Activated effector memory CD4-positive, alpha-beta T cell treated with Interleukin-2 at 50 U/mL for 16 hours (primary cell): Measurements from ENCODE around the gene MOV10.

Experiments used
- DNase-seq: peaks from one replicate; pipeline ENCODE4 v3.0.0-alpha.2; 2020

The MOV10 gene

DNA sequence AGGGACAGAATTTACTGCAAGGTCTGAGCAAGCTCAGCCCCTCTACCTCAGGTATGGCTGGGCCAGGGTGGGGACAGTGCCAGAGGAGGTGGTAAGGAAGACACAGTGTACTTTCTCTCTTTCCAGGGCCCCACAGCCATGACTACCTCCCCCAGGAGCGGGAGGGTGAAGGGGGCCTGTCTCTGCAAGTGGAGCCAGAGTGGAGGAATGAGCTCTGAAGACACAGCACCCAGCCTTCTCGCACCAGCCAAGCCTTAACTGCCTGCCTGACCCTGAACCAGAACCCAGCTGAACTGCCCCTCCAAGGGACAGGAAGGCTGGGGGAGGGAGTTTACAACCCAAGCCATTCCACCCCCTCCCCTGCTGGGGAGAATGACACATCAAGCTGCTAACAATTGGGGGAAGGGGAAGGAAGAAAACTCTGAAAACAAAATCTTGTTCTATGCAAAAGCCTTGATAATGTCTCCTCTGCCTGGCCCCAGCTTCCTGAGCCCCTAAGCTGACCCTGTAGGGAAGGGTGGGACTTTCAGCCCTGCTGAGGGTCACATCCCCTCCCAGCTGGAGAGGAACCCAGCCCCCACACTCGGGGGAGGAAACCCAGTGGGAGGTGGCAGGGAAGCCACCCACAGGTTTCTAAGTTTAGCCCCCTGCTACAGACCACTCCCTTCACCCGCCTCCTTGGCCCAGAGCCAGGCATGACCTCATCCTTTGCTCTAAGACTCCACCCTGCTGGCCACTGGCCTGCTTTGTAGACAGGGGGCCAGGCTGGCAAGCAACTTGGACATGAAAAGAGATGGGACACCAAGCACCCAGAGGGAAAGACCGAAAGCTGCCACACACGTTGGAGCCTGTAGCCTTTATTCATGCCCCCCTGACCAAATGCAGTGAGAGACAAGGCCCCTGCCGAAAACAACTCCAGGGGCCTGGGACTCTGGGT, 26.1 kb downstream of the MOV10 start:
- DNase-seq, result peak; percentile 42

DNA sequence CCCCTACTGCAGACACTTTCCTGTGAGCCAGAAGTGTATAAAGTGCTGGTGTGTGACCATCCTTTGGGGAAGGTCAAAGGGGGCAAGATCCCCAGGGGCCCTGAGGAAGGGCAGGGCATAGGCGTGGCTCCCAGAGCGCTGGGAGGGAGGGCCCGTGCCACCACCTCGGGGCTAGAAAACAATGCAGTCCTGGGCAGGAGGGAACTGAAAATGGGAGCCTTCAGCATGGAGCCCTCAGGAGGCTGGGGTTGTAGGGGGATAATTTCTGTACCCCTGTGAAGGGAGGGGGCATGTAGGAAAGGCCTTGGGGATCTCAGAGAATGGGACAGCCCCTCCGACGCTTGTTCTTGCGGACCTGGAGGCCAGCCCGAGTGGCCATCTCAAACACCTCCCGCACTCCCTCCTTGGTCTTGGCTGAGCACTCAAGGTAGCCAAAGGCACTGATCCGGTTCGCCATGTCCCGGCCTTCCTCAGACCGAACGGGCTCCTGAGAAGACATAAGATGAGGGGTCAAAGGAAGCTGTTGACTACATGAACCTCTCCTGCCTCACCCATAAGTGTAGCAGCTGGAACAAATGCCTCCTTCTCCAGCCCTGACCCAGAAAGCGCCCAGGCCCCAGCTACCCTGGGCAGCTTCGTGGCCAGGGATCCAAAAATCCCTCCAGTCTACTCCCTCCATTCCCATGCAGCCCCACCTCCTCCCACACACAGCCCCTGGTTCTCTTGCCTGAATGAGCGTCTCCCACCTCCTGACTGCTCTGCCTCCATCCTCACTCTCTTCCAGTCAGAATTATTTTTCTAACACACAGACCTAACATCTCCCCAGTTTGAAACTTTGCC, 27.0 kb downstream of the MOV10 start:
- DNase-seq, result no peak

DNA sequence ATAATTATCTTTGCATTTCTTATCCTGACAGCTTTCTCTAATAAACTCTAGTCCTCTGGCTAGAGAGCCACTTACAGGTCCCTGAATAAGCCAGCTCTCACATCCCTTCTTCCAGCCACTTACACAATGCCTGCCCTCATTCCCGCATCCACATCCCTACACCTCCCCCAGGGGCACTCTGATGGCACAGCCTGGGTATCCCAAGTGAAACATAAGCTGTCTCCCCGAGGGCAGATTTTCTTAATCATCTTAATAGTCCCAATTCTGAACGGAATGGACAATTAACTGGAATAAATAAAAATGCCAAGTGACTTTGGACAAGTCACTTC, 27.6 kb downstream of the MOV10 start:
- no peak for DNase-seq

DNA sequence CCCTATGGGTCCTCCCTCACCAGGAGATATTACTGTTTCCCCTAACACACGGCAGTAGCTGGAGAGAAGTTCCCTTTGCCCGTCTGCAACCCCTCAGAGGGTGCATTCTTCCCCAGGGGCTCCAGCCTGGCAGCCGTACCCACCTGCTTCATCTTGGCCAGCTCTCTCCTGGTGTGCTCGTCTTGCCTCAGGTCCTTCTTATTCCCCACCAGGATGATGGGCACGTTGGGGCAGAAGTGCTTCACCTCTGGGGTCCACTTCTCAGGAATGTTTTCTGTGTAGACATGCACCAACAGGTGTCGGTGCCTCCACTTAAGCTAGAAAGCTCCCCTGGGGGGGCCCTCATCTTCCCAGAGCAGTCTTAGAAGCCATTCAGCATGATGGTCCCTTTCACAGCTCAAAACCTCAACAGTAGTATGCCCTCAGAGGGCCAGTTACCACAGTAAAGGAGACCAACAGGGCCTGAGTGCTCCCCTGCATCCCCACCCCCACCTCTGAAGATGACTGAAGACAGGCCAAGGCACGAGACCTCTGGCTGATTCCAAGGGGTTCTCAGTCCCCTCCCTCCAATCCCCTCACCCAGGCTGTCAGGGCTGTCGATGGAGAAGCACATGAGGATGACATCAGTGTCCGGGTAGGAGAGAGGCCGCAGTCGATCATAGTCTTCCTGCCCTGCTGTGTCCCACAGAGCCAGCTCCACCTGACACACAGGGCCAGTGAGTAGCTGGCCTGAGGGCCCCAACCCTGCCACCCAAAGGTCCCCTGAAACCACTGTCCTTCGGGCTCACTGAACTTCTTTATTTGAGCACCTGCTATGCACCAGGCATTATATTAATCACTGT, 28.2 kb downstream of the MOV10 start:
- DNase-seq, result no peak

DNA sequence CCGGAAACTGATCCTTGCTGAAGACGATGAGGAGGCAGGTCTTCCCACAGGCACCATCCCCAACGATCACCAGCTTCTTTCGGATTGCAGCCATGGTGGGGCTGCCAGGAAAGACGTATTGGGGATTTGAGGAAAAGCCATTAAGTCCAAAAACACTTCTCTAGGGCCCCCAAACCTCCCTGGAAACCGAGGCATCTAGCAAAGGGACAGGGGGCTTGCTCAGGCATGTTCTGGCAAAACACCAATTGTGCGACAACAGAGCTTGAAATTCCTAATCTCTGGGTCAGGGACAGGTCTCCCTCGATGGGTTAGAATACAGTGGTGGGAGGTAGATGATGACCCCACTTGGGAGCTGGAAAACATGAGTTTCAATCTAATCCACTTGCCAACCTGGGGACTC, 29.2 kb downstream of the MOV10 start:
- no peak for DNase-seq

DNA sequence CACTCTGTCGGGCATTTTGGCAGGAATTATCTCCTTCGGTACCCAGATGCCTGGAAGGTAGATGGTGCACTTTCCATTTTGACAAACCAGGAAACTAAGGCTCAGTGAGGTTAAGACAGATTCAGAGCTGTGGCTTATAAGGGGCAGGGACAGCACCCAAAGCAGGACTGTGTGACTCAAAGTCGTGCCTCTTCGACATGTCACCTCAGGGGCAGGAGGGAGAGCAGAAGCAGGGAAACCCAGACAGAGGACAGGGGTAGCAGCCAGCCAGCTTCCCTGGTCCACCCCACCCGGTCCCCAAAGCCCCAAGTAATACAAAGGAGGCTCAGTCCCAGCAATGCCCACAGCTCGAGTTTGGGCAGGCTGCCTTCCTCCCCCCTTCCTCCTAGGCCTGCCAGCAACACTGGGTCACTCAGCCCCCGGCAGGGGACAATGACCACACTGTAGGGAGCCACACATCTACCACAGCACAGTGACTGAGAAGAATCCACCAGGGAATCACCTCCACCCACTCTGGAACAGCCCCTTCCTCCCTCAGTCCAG, 30.0 kb downstream of the MOV10 start:
- DNase-seq, result no peak

DNA sequence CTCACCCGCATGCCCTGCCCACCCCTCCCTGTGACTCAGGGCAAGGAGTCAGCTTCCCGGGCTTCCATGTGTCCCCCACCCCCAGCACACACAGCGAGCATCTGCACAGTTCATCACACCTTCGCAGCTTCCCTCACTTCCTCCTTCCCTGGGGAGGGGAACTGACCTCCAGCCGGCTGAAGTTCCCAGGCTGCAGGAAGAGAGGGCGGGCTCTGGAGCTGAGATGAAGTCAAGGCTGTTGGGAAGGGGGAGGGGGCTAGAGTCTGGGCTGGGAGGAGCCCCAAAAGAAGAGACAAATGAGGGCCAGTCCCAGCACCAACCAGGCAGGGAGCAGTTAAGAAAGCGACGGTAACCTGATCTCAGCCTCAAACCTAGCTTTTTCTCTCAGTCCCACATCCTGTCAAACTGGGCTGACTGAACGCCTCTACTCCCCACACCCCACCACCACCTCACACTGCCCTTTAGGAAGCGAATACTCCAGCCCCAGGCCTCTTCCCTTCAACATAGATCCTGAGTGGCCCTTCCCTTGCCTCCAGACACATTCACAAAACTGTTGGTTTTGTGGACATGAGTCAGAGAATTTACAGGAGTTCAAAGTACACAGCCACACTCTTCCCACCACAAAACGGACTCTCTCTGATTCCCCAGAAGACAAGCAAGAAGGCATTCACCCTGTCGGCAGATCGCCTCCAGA, 30.6 kb downstream of the MOV10 start:
- peak; percentile 27 for DNase-seq

DNA sequence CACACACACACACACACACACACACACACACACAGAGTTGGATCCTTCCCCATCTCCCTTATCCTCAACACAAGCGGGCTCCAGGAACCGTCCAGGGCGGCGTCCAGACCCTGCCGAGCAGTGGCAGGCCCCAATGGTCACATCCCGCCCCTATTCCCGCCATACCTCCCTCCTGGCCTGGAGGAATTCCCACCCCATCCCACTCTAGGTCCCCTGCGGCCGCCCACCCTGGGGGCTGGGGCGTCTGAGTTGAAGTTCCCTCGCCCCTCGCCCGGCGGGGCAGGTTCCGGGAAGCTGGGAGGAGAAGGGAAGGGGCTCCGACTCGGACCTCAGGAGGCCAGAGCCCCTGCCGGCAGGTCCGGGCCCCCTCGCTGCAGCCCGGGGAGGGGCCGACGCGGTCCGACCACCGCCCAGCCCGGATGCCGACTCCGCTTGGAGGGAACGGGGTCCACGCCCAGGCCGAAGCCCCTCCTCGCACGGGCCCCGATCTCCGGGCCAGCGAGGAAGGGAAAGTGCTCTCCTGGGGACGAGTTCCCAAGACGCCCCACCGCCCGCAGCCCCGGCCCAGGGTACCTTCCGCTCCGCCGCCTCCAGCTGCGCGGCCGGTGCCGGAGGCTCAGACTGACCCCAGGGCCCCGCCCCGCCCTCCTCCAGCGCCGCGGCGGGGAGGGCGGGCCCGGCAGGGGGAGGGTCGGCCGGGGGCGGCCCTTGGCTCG, 32.2 kb downstream of the MOV10 start, which contains the start of gene RHOC:
TSS of gene RHOC (minus strand) at position 623 of the 716 bp plus-strand sequence. CDS start 3,328 bp downstream, outside the sequence.
- no peak for DNase-seq

DNA sequence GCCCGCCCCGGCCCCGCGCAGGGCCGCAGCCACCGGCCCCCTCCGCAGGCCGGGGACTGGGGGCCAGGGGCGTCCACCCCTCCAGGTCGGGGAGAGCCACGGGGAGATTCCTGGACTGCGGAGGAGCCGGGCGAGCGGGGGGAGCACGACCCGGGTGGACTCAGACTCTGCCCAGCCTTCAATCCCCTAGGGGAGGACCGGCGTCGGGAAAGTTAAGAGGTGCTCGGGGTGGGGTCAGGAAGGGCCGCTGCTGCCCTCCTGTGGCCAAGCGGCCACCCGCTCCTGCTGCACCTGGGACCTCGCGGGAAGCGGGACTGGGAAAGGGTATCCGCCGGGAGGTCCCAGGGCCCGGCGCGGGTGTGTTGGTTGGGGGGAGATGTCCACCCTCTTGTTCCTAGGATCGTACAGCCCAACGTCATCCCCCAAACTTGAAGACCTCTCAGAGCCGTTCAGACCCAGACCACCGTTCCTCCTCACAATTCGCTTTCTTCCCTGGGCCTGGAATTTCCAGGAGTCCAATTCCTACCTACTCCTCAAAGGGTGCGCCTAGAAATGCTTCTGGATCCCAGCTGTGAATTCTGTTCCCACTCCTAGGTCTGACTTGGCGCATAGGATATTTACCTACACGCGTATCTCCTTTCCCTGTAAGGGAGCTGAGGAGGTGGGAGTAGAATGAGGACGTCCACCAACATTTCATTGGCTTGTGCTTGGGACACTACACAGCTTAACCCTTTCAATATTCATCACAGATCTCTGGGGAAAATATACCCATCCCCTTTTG, 33.0 kb downstream of the MOV10 start:
- DNase-seq, result peak; percentile 39

DNA sequence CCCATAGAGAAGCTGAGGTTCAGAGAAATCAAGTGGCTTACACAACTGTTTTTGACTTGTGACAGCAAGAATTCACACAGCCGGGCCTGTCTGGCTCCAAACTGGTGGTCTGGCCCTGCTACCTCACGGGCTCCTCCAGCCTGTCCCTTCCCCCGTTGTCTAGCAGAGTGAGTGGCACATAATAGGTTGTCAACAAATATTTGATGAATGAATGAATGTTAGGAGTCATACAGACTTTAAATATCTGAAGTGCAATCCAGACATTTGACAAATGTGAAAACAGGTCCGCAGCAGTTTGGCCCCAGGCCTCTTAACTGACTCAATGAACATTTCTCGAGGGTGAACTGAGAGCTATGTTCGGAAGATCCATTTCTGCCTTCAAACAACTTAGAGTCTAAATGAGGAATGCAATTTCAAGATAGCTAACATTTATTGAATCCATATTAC, 33.6 kb downstream of the MOV10 start:
- DNase-seq, result no peak

DNA sequence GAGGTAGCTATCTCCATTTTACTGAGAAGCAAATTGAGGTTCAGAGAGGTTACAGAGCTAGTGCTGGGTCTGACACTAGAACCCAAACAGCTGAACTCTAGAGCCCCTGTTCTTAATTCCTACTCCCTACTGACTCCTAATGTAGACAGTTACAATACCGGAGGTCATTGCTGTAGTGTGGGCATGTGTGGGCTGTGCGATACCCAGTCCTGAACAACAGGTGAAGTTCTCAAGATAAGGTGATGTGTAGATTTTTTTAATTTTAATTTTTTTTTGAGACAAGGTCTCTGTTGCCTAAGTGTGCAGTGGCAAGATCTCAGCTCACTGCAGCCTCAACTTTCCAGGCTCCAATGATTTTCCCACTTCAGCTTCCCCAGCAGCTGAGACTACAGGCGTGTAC, 34.0 kb downstream of the MOV10 start:
- DNase-seq, result no peak

DNA sequence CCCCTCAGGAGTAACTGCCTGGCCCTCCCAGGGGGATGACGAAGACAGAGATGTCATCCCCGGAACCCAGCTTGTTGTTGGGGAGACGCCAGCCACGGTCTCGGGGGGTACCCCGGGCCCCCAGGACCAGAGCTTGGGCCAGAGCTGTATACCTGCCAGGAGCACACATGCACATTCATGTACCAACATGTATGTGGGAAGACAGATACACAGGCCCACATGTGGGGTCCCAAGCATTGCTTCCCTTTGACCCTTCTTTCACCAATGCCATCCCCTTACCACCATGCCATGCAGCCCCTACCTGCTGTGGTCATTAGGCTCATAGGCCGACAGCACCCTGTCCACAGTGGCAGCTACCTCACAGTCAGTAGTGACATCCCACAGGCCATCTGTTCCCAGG, 35.7 kb downstream of the MOV10 start:
- DNase-seq, result no peak

DNA sequence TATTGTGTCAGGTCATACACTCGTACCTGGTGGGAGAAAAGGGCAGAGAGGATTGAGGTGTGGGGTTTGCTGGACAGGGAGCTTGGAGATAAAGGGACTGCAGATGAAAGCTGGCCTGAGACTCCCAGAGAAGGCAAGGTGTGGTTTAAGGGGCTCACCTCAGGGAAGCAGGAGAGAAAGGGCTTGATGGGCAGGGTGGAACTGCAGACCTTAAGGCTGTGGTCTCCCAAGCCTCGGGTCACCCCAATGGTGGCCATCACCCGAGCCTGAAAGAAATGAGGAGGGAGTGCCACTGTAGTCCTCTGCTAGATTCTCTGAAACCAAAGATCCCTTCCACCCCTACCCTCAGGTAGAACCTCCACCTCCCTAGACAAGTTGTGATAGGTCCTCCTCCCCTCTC, 36.1 kb downstream of the MOV10 start:
- no peak for DNase-seq

DNA sequence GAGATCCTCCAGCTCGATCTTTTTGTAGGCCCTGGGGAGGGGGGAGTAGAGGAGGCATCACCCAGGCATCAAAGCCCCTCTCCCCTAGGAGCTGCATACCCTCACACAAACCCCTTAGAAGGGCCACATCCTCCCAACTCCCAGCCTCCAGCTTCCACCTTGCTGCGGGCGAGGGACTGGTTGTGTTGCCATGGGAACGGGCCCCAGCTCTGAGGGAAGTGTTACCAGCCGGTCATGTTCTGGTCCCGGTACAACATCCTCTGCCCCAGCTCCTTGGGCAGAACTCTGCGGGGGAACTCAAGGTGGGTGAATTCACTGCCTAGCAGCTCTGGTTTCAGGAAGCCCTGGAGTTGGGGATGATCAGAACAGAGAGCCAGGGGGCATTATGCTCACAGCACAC, 36.6 kb downstream of the MOV10 start:
- no peak for DNase-seq

DNA sequence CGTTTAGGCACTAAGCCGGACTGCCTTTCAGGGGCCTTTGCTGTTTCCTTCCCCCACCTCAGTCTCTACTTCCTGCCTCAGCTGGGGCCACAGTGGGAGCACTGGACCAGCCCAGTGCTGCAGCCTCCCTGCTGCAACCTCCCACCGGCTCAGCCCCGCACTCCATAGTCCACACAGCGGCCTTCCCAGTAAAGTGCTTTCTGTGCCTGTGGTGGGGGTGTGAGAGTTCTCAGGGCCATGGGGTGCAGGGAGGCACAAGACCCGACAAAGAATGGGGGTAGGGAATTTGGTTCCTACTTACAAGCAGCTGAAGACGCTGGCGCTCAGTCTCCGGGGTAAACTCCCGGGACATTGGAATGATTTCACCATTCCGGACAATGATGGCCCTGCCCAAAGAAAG, 37.2 kb downstream of the MOV10 start:
- DNase-seq, result no peak

DNA sequence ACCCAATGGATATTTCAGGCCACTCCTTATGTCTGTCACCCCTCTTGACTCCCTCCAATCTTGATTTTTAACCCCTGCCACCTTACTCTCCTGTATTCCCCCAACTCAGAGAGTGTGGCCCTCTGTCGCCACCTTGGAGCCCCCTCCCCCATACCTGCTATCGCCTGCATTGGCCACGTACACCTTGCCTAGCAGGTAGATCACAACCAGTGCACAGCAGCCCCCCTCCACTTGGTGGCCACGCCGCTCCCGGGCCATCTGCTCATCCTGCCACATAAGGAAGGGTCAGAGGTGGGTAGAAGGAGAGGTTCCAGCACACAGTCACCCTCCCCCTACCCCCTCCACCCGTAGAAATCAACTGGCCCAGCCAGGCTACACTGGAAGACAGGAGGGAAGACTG, 37.7 kb downstream of the MOV10 start:
- DNase-seq, result no peak

DNA sequence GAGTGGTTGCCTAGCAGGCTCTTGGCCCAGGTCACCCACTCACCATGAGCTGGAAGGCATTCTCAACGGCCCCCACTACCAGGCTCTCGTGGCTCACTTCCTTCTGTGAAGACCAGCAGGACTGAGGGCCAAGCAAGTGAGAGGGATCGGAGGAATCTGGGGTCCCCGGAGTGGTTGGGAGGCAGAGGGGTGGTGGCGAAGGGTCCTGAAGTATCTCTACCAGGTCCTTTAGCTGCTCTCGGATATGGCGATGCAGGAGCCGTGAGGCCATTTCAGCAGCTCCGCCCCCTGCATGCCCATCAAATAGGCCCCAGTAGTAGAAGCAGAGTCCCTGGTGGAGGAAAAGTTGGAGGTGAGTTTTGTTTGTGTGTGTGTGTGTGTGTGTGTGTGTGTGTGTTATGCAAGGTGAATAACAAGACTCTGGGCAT, 38.3 kb downstream of the MOV10 start:
- no peak for DNase-seq

DNA sequence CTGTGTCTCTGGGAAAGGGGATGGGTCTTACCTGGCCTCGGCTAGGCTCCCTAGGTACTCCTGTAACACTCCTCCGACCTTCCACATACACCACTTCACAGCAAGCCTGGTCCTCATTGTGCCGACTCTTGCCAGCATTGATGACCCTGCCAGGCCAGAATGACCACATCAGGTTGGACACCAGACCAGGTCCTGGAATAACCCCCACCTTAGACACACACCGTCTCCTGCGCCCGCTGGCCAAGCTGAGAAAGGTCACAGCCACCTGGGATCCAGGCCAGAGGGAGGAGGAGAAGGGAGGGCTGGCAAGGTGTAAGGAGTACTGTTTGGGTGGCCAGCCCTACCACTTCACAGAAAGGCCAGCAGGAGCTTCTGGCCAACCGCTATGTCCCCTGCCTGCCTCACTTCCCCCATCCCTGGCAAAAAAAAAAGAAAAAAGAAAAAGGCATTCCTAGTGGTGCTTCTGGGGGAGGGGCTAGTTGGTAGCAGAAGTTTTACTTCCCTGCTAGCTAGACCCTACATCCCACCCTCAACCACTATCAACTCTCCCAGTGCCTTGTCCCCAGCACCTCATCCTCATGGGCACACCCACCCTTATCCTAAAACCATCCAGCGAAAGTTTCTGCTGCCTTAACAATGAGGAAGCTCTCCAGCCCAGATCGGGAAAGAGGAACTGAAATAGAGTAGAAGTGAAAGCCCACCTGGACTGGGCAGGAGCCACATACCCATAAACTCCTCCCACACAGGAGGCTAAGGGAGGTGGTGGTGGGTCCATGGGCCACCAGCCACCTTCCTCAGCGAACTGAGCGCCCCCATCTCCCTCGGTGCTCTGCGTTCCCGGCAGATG, 39.2 kb downstream of the MOV10 start:
- no peak for DNase-seq
